GM06990 (cell line): Measurements from ENCODE around the gene DTWD2.
"Not testable (repeated sequence)": the region's sequence is repeated elsewhere in the genome, so short reads cannot be mapped to it uniquely, and the experiment has no call there.

Experiments
- DNase-seq: peaks from one replicate; pipeline ENCODE4 v3.0.0-alpha.2; 2011; ENCODE audit not compliant: insufficient read length; ENCODE audit errors: extremely low read depth
- H3K27me3 ChIP-seq: replicated peaks from 2 replicates; pipeline ENCODE4 v1.6.0; 2011; ENCODE audit warnings: low read length; ENCODE audit not compliant: control insufficient read depth, insufficient read depth
- H3K36me3 ChIP-seq: 2 replicates; pipeline ENCODE4 v1.5.1; 2011; ENCODE audit warnings: low read length; ENCODE audit not compliant: control insufficient read depth, insufficient read depth
- H3K4me3 ChIP-seq: replicated peaks from 2 replicates; pipeline ENCODE4 v1.5.1; 2011; ENCODE audit warnings: low read depth, mild to moderate bottlenecking, control low read depth, low read length
- TF ChIP-seq, protein P1 (sequence below): IDR thresholded peaks from 2 replicates; pipeline ENCODE4 v1.5.1; 2011; ENCODE audit warnings: low read length, control low read depth, mild to moderate bottlenecking, inconsistent platforms; ENCODE audit not compliant: insufficient read depth, poor library complexity, severe bottlenecking

DTWD2 gene

DNA sequence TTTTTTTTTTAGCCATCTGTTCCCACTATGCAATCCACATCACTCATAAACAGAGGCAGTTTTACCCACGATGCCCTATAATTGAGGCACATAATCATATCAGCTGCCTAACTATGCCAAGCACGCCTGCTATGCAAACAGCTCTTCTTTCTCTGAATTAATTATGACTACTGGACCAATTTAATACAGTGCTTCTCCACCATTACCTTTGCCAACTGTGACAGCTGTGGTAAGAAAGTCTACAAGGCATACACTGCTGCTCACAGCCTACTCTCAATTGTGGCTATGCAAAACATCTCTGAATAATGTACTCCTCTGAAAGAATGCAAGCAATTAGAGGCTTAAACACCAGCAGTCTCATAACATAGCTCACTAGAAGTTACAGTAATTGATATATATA lies 97.1 kb downstream of the DTWD2 start:
- no peak for DNase-seq
- no peak overlapping the region for H3K4me3 ChIP-seq
- no peaks in the 10 kb centered on the region for H3K36me3 ChIP-seq
- H3K27me3 ChIP-seq = no peaks in the 10 kb centered on the region
- TF ChIP-seq, protein P1, sequence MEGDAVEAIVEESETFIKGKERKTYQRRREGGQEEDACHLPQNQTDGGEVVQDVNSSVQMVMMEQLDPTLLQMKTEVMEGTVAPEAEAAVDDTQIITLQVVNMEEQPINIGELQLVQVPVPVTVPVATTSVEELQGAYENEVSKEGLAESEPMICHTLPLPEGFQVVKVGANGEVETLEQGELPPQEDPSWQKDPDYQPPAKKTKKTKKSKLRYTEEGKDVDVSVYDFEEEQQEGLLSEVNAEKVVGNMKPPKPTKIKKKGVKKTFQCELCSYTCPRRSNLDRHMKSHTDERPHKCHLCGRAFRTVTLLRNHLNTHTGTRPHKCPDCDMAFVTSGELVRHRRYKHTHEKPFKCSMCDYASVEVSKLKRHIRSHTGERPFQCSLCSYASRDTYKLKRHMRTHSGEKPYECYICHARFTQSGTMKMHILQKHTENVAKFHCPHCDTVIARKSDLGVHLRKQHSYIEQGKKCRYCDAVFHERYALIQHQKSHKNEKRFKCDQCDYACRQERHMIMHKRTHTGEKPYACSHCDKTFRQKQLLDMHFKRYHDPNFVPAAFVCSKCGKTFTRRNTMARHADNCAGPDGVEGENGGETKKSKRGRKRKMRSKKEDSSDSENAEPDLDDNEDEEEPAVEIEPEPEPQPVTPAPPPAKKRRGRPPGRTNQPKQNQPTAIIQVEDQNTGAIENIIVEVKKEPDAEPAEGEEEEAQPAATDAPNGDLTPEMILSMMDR = no peak

DNA sequence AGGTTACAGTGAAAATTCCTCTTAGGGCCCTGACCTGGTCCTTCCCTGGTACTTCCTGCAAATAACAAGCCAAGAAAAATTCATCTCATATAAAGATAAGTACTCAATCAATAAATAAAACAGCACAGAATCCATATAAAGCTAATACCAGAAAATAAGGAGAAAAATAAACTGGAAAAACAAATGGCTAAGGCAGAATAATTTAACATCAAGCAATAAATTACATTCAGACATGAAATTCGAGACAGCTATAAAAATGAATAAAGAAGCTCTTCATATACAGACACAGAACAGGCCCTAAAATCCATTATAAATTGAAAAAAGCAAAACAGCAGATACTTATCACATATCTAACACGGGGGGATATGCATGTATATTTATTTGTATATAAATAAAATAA lies 99.2 kb downstream of the DTWD2 start:
- Histone ChIP-seq H3K27me3 (no peaks in the 10 kb centered on the region), H3K4me3 (no peak overlapping the region), H3K36me3 (no peaks in the 10 kb centered on the region)
- TF ChIP-seq, protein P1 = no peak
- no peak for DNase-seq

DNA sequence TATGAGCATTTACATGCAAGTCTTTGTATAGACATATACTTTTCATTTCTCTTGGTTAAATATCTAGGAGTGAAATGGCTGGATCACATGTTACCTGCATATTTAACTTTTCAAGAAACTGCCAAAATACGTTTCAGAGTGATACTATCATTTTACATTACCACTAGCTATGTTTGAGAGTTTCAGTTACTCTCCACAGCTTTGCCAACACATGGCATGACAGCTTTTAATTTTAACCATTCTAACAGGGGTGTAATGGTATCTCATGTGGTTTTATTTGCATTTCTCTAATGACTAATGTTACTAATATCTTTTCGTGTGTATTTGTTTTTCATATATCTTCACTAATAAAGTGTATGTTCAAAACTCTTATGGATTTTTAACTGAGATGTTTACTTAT lies 99.8 kb downstream of the DTWD2 start:
- TF ChIP-seq, protein P1 = no peak
- Histone ChIP-seq H3K36me3 (no peaks in the 10 kb centered on the region), H3K27me3 (no peaks in the 10 kb centered on the region), H3K4me3 (no peak overlapping the region)
- DNase-seq = no peak

GRCh38 chr5:118883362-118883761 lies 105.0 kb downstream of the DTWD2 start:
- Histone ChIP-seq H3K4me3 (no peak overlapping the region), H3K27me3 (no peaks in the 10 kb centered on the region), H3K36me3 (no peaks in the 10 kb centered on the region)
- no peak for DNase-seq
- TF ChIP-seq, protein P1 = no peak

DNA sequence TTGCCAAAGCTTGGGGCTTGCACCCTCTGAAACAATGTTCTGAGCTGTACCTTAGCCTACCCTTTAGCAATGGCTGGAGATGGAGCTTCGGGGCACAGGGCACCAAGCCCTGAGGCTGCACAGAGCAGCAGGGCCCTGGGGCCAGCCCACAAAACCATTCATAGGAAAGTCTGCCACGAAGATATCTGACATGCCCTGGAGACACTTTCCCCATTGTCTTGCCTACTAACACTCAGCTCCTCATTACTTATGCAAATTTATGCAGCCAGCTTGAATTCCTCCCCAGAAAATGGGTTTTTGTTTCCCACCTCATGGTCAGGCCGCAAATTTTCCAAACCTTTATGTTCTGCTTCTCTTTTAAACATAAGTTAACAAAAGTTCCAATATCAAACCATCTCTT lies 105.7 kb downstream of the DTWD2 start:
- no peaks in the 10 kb centered on the region for H3K27me3 ChIP-seq
- TF ChIP-seq, protein P1 = no peak
- H3K36me3 ChIP-seq = no peaks in the 10 kb centered on the region
- no peak for DNase-seq
- H3K4me3 ChIP-seq = no peak overlapping the region

GRCh38 chr5:118876852-118877251 lies 111.5 kb downstream of the DTWD2 start:
- not testable (repeated sequence) for H3K4me3 ChIP-seq, H3K36me3 ChIP-seq, H3K27me3 ChIP-seq, DNase-seq

GRCh38 chr5:118875131-118875530 lies 113.2 kb downstream of the DTWD2 start:
- Histone ChIP-seq H3K27me3 (no peaks in the 10 kb centered on the region), H3K4me3 (no peak overlapping the region), H3K36me3 (no peaks in the 10 kb centered on the region)
- TF ChIP-seq, protein P1 = no peak
- DNase-seq = no peak
